ENCODE data around the gene SHISA4.
"Not testable (repeated sequence)": the region's sequence is repeated elsewhere in the genome, so short reads cannot be mapped to it uniquely, and the experiment has no call there.

The SHISA4 gene

GRCh38 chr1:201930803-201931202 lies 42.1 kb downstream of the SHISA4 start:
- no peak for DNase-seq (ENCODE audit: low read depth)

GRCh38 chr1:201933840-201934430 lies 45.2 kb downstream of the SHISA4 start:
- DNase-seq (ENCODE audit: low read depth): no peak

- no peak for DNase-seq (ENCODE audit: low read depth)
These were observed 49.0 kb downstream of the SHISA4 start for GRCh38 chr1:201937624-201938213.

- DNase-seq (ENCODE audit: low read depth): no peak
These were observed 49.8 kb downstream of the SHISA4 start for GRCh38 chr1:201938440-201939035.

- DNase-seq (ENCODE audit: low read depth): no peak
These were observed 50.5 kb downstream of the SHISA4 start for GRCh38 chr1:201939148-201939547.

- DNase-seq (ENCODE audit: low read depth): no peak
These were observed 50.9 kb downstream of the SHISA4 start for GRCh38 chr1:201939574-201939973.

- not testable (repeated sequence) for DNase-seq (ENCODE audit: low read depth)
These were observed 51.6 kb downstream of the SHISA4 start for GRCh38 chr1:201940316-201940715.

- DNase-seq (ENCODE audit: low read depth): no peak
These were observed 52.9 kb downstream of the SHISA4 start for GRCh38 chr1:201941420-201942128.

GRCh38 chr1:201942129-201942495 lies 53.4 kb downstream of the SHISA4 start:
- DNase-seq (ENCODE audit: low read depth): no peak
